ENCODE measurements around the gene ZNF639.
A peak's percentile ranks its signal among the peaks of the same experiment; 100 is the strongest.
"Not testable (repeated sequence)": the region's sequence is repeated elsewhere in the genome, so short reads cannot be mapped to it uniquely, and the experiment has no call there.

The ZNF639 gene

GRCh38 chr3:179304605-179305004, 18.2 kb upstream of the ZNF639 start:
- TF ChIP-seq CTCF (IDR thresholded peaks at IDR 0.05; ENCODE audit: insufficient read depth, low read length, poor library complexity, severe bottlenecking), result no peak
- H3K27me3 ChIP-seq (replicated peaks; ENCODE audit: control insufficient read depth, insufficient read depth, low read length), result no peaks in the 10 kb centered on the region
- H3K4me3 ChIP-seq (replicated peaks; ENCODE audit: low read depth, low read length), result no peak overlapping the region
- no peak for DNase-seq (ENCODE audit: extremely low read depth, insufficient read length)
- no peaks in the 10 kb centered on the region for H3K36me3 ChIP-seq (ENCODE audit: control insufficient read depth, insufficient read depth, low read length)

- DNase-seq (ENCODE audit: extremely low read depth, insufficient read length); H3K36me3 ChIP-seq (ENCODE audit: control insufficient read depth, insufficient read depth, low read length); H3K4me3 ChIP-seq (replicated peaks; ENCODE audit: low read depth, low read length); H3K27me3 ChIP-seq (replicated peaks; ENCODE audit: control insufficient read depth, insufficient read depth, low read length): not testable (repeated sequence)
Measured at GRCh38 chr3:179307362-179307761, 15.5 kb upstream of the ZNF639 start.

GRCh38 chr3:179308001-179308400, 14.8 kb upstream of the ZNF639 start:
- no peak for TF ChIP-seq CTCF (IDR thresholded peaks at IDR 0.05; ENCODE audit: insufficient read depth, low read length, poor library complexity, severe bottlenecking)
- no peak for DNase-seq (ENCODE audit: extremely low read depth, insufficient read length)
- Histone ChIP-seq H3K36me3 (ENCODE audit: control insufficient read depth, insufficient read depth, low read length) (no peaks in the 10 kb centered on the region), H3K27me3 (replicated peaks; ENCODE audit: control insufficient read depth, insufficient read depth, low read length) (no peaks in the 10 kb centered on the region), H3K4me3 (replicated peaks; ENCODE audit: low read depth, low read length) (no peak overlapping the region)

GRCh38 chr3:179309225-179310078, 13.4 kb upstream of the ZNF639 start:
- Histone ChIP-seq H3K4me3 (replicated peaks; ENCODE audit: low read depth, low read length) (no peak overlapping the region), H3K36me3 (ENCODE audit: control insufficient read depth, insufficient read depth, low read length) (no peaks in the 10 kb centered on the region), H3K27me3 (replicated peaks; ENCODE audit: control insufficient read depth, insufficient read depth, low read length) (no peaks in the 10 kb centered on the region)
- DNase-seq (ENCODE audit: extremely low read depth, insufficient read length), result no peak
- no peak for TF ChIP-seq CTCF (IDR thresholded peaks at IDR 0.05; ENCODE audit: insufficient read depth, low read length, poor library complexity, severe bottlenecking)

GRCh38 chr3:179318876-179319275, 4.0 kb upstream of the ZNF639 start:
- TF ChIP-seq CTCF (IDR thresholded peaks at IDR 0.05; ENCODE audit: insufficient read depth, low read length, poor library complexity, severe bottlenecking), result no peak

GRCh38 chr3:179321668-179322285, 1.1 kb upstream of the ZNF639 start:
- DNase-seq (ENCODE audit: extremely low read depth, insufficient read length), result no peak
- peak overlapping the region; percentile 68 for H3K4me3 ChIP-seq (replicated peaks; ENCODE audit: low read depth, low read length)

More at GRCh38 chr3:179318876-179319275, 4.0 kb upstream of the ZNF639 start:
- H3K36me3 ChIP-seq (ENCODE audit: control insufficient read depth, insufficient read depth, low read length), result no peaks in the 10 kb centered on the region
- H3K27me3 ChIP-seq (replicated peaks; ENCODE audit: control insufficient read depth, insufficient read depth, low read length), result no peaks in the 10 kb centered on the region
- H3K4me3 ChIP-seq (replicated peaks; ENCODE audit: low read depth, low read length), result no peak overlapping the region
- DNase-seq (ENCODE audit: extremely low read depth, insufficient read length), result no peak

More at GRCh38 chr3:179321668-179322285, 1.1 kb upstream of the ZNF639 start:
- H3K27me3 ChIP-seq (replicated peaks; ENCODE audit: control insufficient read depth, insufficient read depth, low read length), result no peaks in the 10 kb centered on the region
- TF ChIP-seq CTCF (IDR thresholded peaks at IDR 0.05; ENCODE audit: insufficient read depth, low read length, poor library complexity, severe bottlenecking), result peak; percentile 38
- H3K36me3 ChIP-seq (ENCODE audit: control insufficient read depth, insufficient read depth, low read length), result no peaks in the 10 kb centered on the region
